B cell (primary cell): ENCODE measurements around the gene ASTL. TPM values are rescaled to one million over a fixed set of nuclear protein-coding genes. Genes with fewer than 3 reads are reported as not detected.

ENCODE experiments used
- ATAC-seq: fragments of 200-7000 bp; cut with Tn5 transposase; one replicate; pipeline ENCODE4 v1.10.0; 2021; ENCODE audit warnings: low read depth, mild to moderate bottlenecking, moderate number of reproducible peaks, moderate library complexity
- CTCF ChIA-PET: fragments of 350-600 bp; sonication (Branson Sonifier 250); formaldehyde crosslinking; loops from one replicate; lab custom pipeline; 2021; ENCODE audit warnings: antibody characterized with exemption, inconsistent platforms; lab: Charles Lee
- POLR2A ChIA-PET: fragments of 350-600 bp; sonication (Branson Sonifier 250); formaldehyde crosslinking; loops from one replicate; lab custom pipeline; 2021; ENCODE audit warnings: antibody characterized with exemption; lab: Charles Lee
- DNase-seq: peaks from one replicate; pipeline ENCODE4 v3.0.0; 2013
- H2AFZ ChIP-seq: 2 replicates; pipeline ENCODE4 v1.6.1; 2012; ENCODE audit warnings: mild to moderate bottlenecking, low read depth, low read length; ENCODE audit not compliant: insufficient read depth, poor library complexity, severe bottlenecking
- H3K27ac ChIP-seq, 2 donors: 1 replicate in 1 of 2; 2 replicates in 1 of 2; pipeline ENCODE4 v1.5.1; 2012 to 2013; ENCODE audit warnings: low read length in 2 of 2, mild to moderate bottlenecking in 2 of 2, moderate library complexity in 1 of 2
- H3K27me3 ChIP-seq, 4 experiments: fragments of 200-600 bp in 1 of 4; sonication (generic) in 1 of 4; replicated peaks in 1 of 4; 1 replicate in 2 of 4; 2 replicates in 2 of 4; pipeline versions ENCODE4 v1.6.1 to v1.7.0; 2013 to 2016; ENCODE audit warnings: low read length in 3 of 4, mild to moderate bottlenecking in 2 of 4, mixed read lengths in 1 of 4, moderate library complexity in 1 of 4; ENCODE audit not compliant: insufficient read depth in 4 of 4, control insufficient read depth in 3 of 4; ENCODE audit errors: control extremely low read depth in 1 of 4
- H3K36me3 ChIP-seq, 2 experiments: replicated peaks in 1 of 2; 1 replicate in 1 of 2; 2 replicates in 1 of 2; pipeline versions ENCODE4 v1.6.1 to v1.7.1; 2013; ENCODE audit warnings: low read length in 1 of 2; ENCODE audit not compliant: insufficient read depth in 2 of 2, control insufficient read depth in 1 of 2; ENCODE audit errors: control extremely low read depth in 1 of 2, extremely low read depth in 1 of 2
- H3K4me1 ChIP-seq, 2 donors: fragments of 200-600 bp in 1 of 2; sonication (generic) in 1 of 2; 1 replicate in 1 of 2; 2 replicates in 1 of 2; pipeline versions ENCODE4 v1.5.1 to v1.6.1; 2013 to 2017; ENCODE audit warnings: low read length in 2 of 2; ENCODE audit not compliant: control insufficient read depth in 2 of 2, insufficient read depth in 2 of 2
- H3K4me2 ChIP-seq: replicated peaks from 2 replicates; pipeline ENCODE3; 2012; ENCODE audit warnings: mild to moderate bottlenecking, low read depth, low read length; ENCODE audit not compliant: poor library complexity, severe bottlenecking
- H3K4me3 ChIP-seq, 5 experiments: fragments of 200-600 bp in 1 of 5; sonication (generic) in 1 of 5; 1 replicate in 3 of 5; 2 replicates in 2 of 5; pipeline versions ENCODE4 v1.5.1 to v1.7.0; 2011 to 2016; ENCODE audit warnings: low read length in 4 of 5, mild to moderate bottlenecking in 4 of 5, low read depth in 2 of 5, control low read depth in 1 of 5, moderate library complexity in 1 of 5; ENCODE audit not compliant: insufficient read depth in 1 of 5; ENCODE audit errors: control extremely low read depth in 1 of 5, extremely low read depth in 1 of 5
- H3K79me2 ChIP-seq: fragments of 200-600 bp; sonication (generic); one replicate; pipeline ENCODE4 v1.6.0; 2016; ENCODE audit warnings: low read length; ENCODE audit not compliant: control insufficient read depth, insufficient read depth
- H3K9ac ChIP-seq: fragments of 200-600 bp; sonication (generic); 2 replicates; pipeline ENCODE4 v1.6.1; 2017; ENCODE audit warnings: mild to moderate bottlenecking, low read length, moderate library complexity
- H3K9me3 ChIP-seq, 3 donors: one replicate each; pipeline versions ENCODE4 v1.6.1 to v1.7.1; 2013; ENCODE audit warnings: low read length in 2 of 3; ENCODE audit not compliant: control insufficient read depth in 2 of 3, insufficient read depth in 1 of 3; ENCODE audit errors: control extremely low read depth in 1 of 3
- H4K20me1 ChIP-seq: 2 replicates; pipeline ENCODE4 v1.6.0; 2012; ENCODE audit warnings: mild to moderate bottlenecking, low read length; ENCODE audit not compliant: insufficient read depth, control insufficient read depth, poor library complexity, severe bottlenecking
- H3K27ac Mint-ChIP-seq: one replicate; pipeline ENCODE4 v1.8.0; 2021; ENCODE audit warnings: mixed read lengths
- H3K27me3 Mint-ChIP-seq: one replicate; pipeline ENCODE4 v1.8.0; 2021; ENCODE audit warnings: mixed read lengths
- H3K4me1 Mint-ChIP-seq: one replicate; pipeline ENCODE4 v1.8.0; 2021; ENCODE audit warnings: mixed read lengths
- H3K4me3 Mint-ChIP-seq: one replicate; pipeline ENCODE4 v1.8.0; 2021; ENCODE audit warnings: mixed read lengths
- H3K9me3 Mint-ChIP-seq: one replicate; pipeline ENCODE4 v1.8.0; 2022; ENCODE audit warnings: mixed read lengths; ENCODE audit not compliant: insufficient read depth
- EZH2 ChIP-seq: IDR thresholded peaks from 2 replicates; pipeline ENCODE4 v1.6.1; 2012; ENCODE audit warnings: borderline replicate concordance, low read depth, mild to moderate bottlenecking, moderate library complexity, low read length; ENCODE audit not compliant: insufficient read depth, poor library complexity, severe bottlenecking
- WGBS: methylation state at CpG from one replicate; pipeline ENCODE4 v1.1.5; 2013; ENCODE audit warnings: missing lambda C conversion rate; ENCODE audit not compliant: insufficient coverage; 5-methylcytosine and 5-hydroxymethylcytosine counted together
- intact Hi-C: fragments of 100-400 bp; cut with micrococcal nuclease; formaldehyde crosslinking; loops from one replicate; pipeline ENCODE4 v1.10.0; 2022
- polyA plus RNA-seq: library from polyadenylated mRNA; depleted of rRNA; stranded (reverse); fragments of >200 nt; gene quantifications from 2 replicates; pipeline ENCODE4 v1.2.3, GENCODE V29; 2012
- total RNA-seq, 2 donors: library from RNA; stranded (reverse); fragments of 120-200 nt in 1 of 2; gene quantifications; 1 replicate in 1 of 2; 2 replicates in 1 of 2; pipeline versions ENCODE4 v1.2.3 to v1.2.4, GENCODE V29; 2013 to 2022
- TF ChIP-seq, protein P1 (sequence below): fragments of 200-600 bp; IDR thresholded peaks from one replicate; pipeline ENCODE4 v1.8.0; 2022; ENCODE audit warnings: antibody characterized with exemption, mild to moderate bottlenecking

ASTL gene
- total and polyA plus RNA-seq, 2 donors (not counting 1 experiment from before 2014, with no cell fraction given) = 0.15 to 0.59 TPM

DNA sequence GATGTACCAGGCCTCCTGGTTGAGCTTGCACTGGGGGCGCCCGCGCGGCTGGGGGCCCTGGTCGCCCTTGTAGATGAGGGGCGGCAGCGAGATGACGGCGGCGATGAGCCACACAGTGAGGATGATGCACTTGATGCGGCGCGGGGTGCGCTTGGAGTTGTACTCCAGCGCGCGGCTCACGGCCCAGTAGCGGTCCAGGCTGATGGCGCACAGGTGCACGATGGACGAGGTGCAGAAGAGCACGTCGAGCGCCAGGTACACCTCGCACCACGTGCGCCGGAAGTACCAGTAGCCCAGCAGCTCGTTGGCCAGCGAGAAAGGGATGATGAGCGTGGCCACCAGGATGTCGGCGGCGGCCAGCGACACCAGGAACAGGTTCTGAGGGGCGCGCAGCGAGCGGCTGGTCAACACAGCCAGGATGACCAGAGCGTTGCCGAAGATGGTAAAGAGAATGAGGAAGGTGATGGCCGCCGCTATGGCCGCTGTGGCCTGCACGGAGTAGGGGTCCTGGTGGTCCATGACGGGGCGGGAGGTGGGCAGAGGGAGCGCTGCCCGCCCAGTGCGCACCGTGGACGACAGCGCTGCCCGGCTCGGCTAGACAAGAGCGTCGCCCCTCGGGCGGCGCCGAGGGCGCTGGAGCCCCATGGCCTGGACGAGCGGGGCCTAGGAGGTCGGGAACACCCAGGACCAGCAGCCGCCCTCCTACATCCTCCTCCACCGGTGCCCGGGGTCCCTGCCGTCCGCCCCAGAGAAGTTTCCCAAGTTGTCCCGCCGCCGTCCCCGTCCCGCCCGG, 22.5 kb downstream of the ASTL start:
- DNase-seq = no peak
- Histone ChIP-seq H3K79me2 (no peaks in the 10 kb centered on the region), H3K4me3 (peak overlapping the region in 4 of 5 experiments; percentile 26 to 61 (median 52)), H3K36me3 (no peaks in the 10 kb centered on the region), H3K4me1 (peaks cover 18 to 22% of the 10 kb centered on the region in 2 donors), H3K9ac (peak overlapping the region; percentile 64), H4K20me1 (no peaks in the 10 kb centered on the region), H3K9me3 (peaks cover 0 to 8% (median 0%) of the 10 kb centered on the region in 3 donors), H3K4me2 (peak overlapping the region; percentile 94), H3K27ac (no peak overlapping the region), H2AFZ (peak overlapping the region; percentile 86), H3K27me3 (peaks cover 0 to 39% (median 6%) of the 10 kb centered on the region in 4 experiments)
- CTCF ChIA-PET = interaction anchor here (0.7 to 3.2 kb wide), 9 partner anchors 8 to 380 kb away, joined by 3 to 32 read pairs (median 5); partner anchors contain the start of gene ASTL
- no peaks in the 10 kb centered on the region for H3K9me3 Mint-ChIP-seq
- 46% methylated on average over 75 of the region's 77 CpGs for WGBS
- H3K4me1 Mint-ChIP-seq = peaks cover 26% of the 10 kb centered on the region
- intact Hi-C loops = no loop called here
- peak overlapping the region; percentile 82 for H3K4me3 Mint-ChIP-seq
- POLR2A ChIA-PET = interaction anchor here (1.0 to 1.3 kb wide), 2 partner anchors 28 to 31 kb away, joined by 3 to 5 read pairs; no protein-coding TSS in a partner anchor
- TF ChIP-seq, protein P1, sequence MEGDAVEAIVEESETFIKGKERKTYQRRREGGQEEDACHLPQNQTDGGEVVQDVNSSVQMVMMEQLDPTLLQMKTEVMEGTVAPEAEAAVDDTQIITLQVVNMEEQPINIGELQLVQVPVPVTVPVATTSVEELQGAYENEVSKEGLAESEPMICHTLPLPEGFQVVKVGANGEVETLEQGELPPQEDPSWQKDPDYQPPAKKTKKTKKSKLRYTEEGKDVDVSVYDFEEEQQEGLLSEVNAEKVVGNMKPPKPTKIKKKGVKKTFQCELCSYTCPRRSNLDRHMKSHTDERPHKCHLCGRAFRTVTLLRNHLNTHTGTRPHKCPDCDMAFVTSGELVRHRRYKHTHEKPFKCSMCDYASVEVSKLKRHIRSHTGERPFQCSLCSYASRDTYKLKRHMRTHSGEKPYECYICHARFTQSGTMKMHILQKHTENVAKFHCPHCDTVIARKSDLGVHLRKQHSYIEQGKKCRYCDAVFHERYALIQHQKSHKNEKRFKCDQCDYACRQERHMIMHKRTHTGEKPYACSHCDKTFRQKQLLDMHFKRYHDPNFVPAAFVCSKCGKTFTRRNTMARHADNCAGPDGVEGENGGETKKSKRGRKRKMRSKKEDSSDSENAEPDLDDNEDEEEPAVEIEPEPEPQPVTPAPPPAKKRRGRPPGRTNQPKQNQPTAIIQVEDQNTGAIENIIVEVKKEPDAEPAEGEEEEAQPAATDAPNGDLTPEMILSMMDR = no peak
- TF ChIP-seq EZH2 = no peak
- peaks cover 27% of the 10 kb centered on the region for H3K27me3 Mint-ChIP-seq
- peak overlapping the region; percentile 65 for H3K27ac Mint-ChIP-seq
- ATAC-seq = no peak
